GM18498 (cell line): Measurements from ENCODE around the gene RGS6.

Source experiments
- ATAC-seq: cut with Tn5 transposase; IDR thresholded peaks from one replicate; pipeline ENCODE4 v1.9.1; 2021; ENCODE audit warnings: mild to moderate bottlenecking, moderate library complexity; ENCODE audit not compliant: unreplicated experiment

Gene RGS6

GRCh38 chr14:72141084-72141483 lies 208.9 kb downstream of the RGS6 start:
- no peak for ATAC-seq

GRCh38 chr14:72142328-72142727 lies 210.1 kb downstream of the RGS6 start:
- no peak for ATAC-seq

GRCh38 chr14:72146241-72146640 lies 214.0 kb downstream of the RGS6 start:
- no peak for ATAC-seq

GRCh38 chr14:72154645-72155378 lies 222.6 kb downstream of the RGS6 start:
- ATAC-seq = no peak

- no peak for ATAC-seq
Observed at GRCh38 chr14:72155379-72155993, 223.3 kb downstream of the RGS6 start.

- no peak for ATAC-seq
Observed at GRCh38 chr14:72164420-72165228, 232.4 kb downstream of the RGS6 start.

GRCh38 chr14:72165229-72165698 lies 233.0 kb downstream of the RGS6 start:
- no peak for ATAC-seq

GRCh38 chr14:72169521-72169920 lies 237.3 kb downstream of the RGS6 start:
- no peak for ATAC-seq

GRCh38 chr14:72172049-72172448 lies 239.8 kb downstream of the RGS6 start:
- no peak for ATAC-seq

- ATAC-seq = no peak
Observed at GRCh38 chr14:72172597-72172996, 240.4 kb downstream of the RGS6 start.

GRCh38 chr14:72173038-72173720 lies 240.9 kb downstream of the RGS6 start:
- ATAC-seq = no peak

GRCh38 chr14:72177251-72177650 lies 245.0 kb downstream of the RGS6 start:
- ATAC-seq = no peak

GRCh38 chr14:72178517-72178916 lies 246.3 kb downstream of the RGS6 start:
- ATAC-seq = no peak

- ATAC-seq = no peak
Observed at GRCh38 chr14:72182708-72183432, 250.6 kb downstream of the RGS6 start.

- ATAC-seq = no peak
Observed at GRCh38 chr14:72183631-72184030, 251.4 kb downstream of the RGS6 start.

- no peak for ATAC-seq
Observed at GRCh38 chr14:72186523-72186922, 254.3 kb downstream of the RGS6 start.

GRCh38 chr14:72196237-72197015 lies 264.2 kb downstream of the RGS6 start:
- no peak for ATAC-seq

GRCh38 chr14:72201645-72202044 lies 269.4 kb downstream of the RGS6 start:
- ATAC-seq = no peak

- no peak for ATAC-seq
Observed at GRCh38 chr14:72213424-72213823, 281.2 kb downstream of the RGS6 start.

- ATAC-seq = no peak
Observed at GRCh38 chr14:72215080-72215479, 282.9 kb downstream of the RGS6 start.
